OCI-LY7 (cell line): ENCODE results near the gene TAF4. TPM values are rescaled to one million over a fixed set of nuclear protein-coding genes. Genes with fewer than 3 reads are reported as not detected.

Experiments
- BruUV-seq: library from RNA; stranded (reverse); fragments of 400-500 nt; replicated peaks from 2 replicates; lab custom pipeline; 2021; lab: Mats Ljungman, UMichigan
- CTCF ChIA-PET: fragments of 300-600 bp; sonication (Branson Sonifier 250); formaldehyde crosslinking; loops from one replicate; lab custom pipeline; 2022; ENCODE audit warnings: antibody characterized with exemption; ENCODE audit not compliant: unreplicated experiment; lab: Charles Lee
- POLR2A ChIA-PET: fragments of 300-600 bp; sonication (Branson Sonifier 250); formaldehyde crosslinking; loops from one replicate; lab custom pipeline; 2022; ENCODE audit warnings: antibody characterized with exemption; lab: Charles Lee
- DNase-seq: peaks from one replicate; pipeline ENCODE4 v3.0.0-alpha.2; 2015; ENCODE audit warnings: low spot score
- H2AFZ ChIP-seq: fragments of 200-600 bp; sonication (generic), shearing (Covaris generic); 2 replicates; pipeline ENCODE4 v1.6.1; 2014; ENCODE audit warnings: mild to moderate bottlenecking, antibody characterized with exemption, low read length, moderate library complexity
- H3K27ac ChIP-seq: fragments of 200-600 bp; sonication (generic); 2 replicates; pipeline ENCODE4 v1.5.1; 2014; ENCODE audit warnings: mixed run types, low read depth, mild to moderate bottlenecking, moderate library complexity, low read length, inconsistent platforms; ENCODE audit not compliant: poor library complexity, severe bottlenecking
- H3K36me3 ChIP-seq: fragments of 200-600 bp; sonication (generic); 2 replicates; pipeline ENCODE4 v1.6.1; 2014; ENCODE audit warnings: mild to moderate bottlenecking, antibody characterized with exemption, low read length, moderate library complexity, mixed read lengths; ENCODE audit not compliant: insufficient read depth
- H3K4me1 ChIP-seq: fragments of 200-600 bp; sonication (generic); 2 replicates; pipeline ENCODE4 v1.5.1; 2014; ENCODE audit warnings: mild to moderate bottlenecking, low read length; ENCODE audit not compliant: insufficient read depth, poor library complexity, severe bottlenecking
- H3K4me2 ChIP-seq: fragments of 200-600 bp; sonication (generic); 2 replicates; pipeline ENCODE4 v1.6.1; 2014; ENCODE audit warnings: mild to moderate bottlenecking, low read length
- H3K4me3 ChIP-seq: fragments of 200-600 bp; sonication (generic); 2 replicates; pipeline ENCODE4 v1.5.1; 2014; ENCODE audit warnings: mild to moderate bottlenecking, low read depth, low read length; ENCODE audit not compliant: poor library complexity, severe bottlenecking
- H3K79me2 ChIP-seq: fragments of 200-600 bp; sonication (generic); 2 replicates; pipeline ENCODE4 v1.6.1; 2016; ENCODE audit warnings: low read depth, mild to moderate bottlenecking, low read length, moderate library complexity, mixed read lengths; ENCODE audit not compliant: insufficient read depth
- H3K9me2 ChIP-seq: fragments of 200-600 bp; sonication (generic); 2 replicates; pipeline ENCODE4 v1.6.1; 2016; ENCODE audit warnings: mild to moderate bottlenecking, low read length, mixed read lengths; ENCODE audit not compliant: insufficient read depth
- H3K9me3 ChIP-seq: fragments of 200-600 bp; sonication (generic); 2 replicates; pipeline ENCODE4 v1.6.1; 2014; ENCODE audit warnings: mild to moderate bottlenecking, mixed run types, low read length, mixed read lengths
- H4K20me1 ChIP-seq: fragments of 200-600 bp; sonication (generic); 2 replicates; pipeline ENCODE4 v1.6.1; 2014; ENCODE audit warnings: mild to moderate bottlenecking, antibody characterized with exemption, low read length, moderate library complexity, mixed read lengths; ENCODE audit not compliant: insufficient read depth
- CTCF ChIP-seq: fragments of 200-600 bp; sonication (generic); conservative IDR thresholded peaks from 2 replicates; pipeline ENCODE4 v1.5.1; 2014; ENCODE audit warnings: mild to moderate bottlenecking, antibody characterized with exemption, low read length, moderate library complexity, mixed read lengths
- EZH2phosphoT487 ChIP-seq: fragments of 200-600 bp; sonication (generic); IDR thresholded peaks from 2 replicates; pipeline ENCODE4 v1.6.1; 2018; ENCODE audit warnings: low read depth, borderline replicate concordance, mild to moderate bottlenecking, mixed run types, antibody characterized with exemption, low read length, moderate library complexity, mixed read lengths
- intact Hi-C: fragments of 100-400 bp; cut with micrococcal nuclease; formaldehyde crosslinking; loops from one replicate; pipeline ENCODE4 v1.10.0; 2022; ENCODE audit not compliant: unreplicated experiment
- total RNA-seq, 2 experiments: library from RNA; depleted of rRNA in 1 of 2; stranded (reverse); fragments of >200 nt in 1 of 2; shearing (Covaris generic) in 1 of 2; gene quantifications; 2 replicates each; pipeline ENCODE4 v1.2.3, GENCODE V29; 2014 to 2022

The TAF4 gene
- total RNA-seq, 2 experiments from 2014 or later, result 11.2 to 38.9 TPM

- no TSS peak for BruUV-seq
- no peaks in the 10 kb centered on the region for H4K20me1 ChIP-seq
- H3K4me3 ChIP-seq, result no peak overlapping the region
- DNase-seq, result no peak
- H3K4me1 ChIP-seq, result no peaks in the 10 kb centered on the region
- POLR2A ChIA-PET, result interaction anchor here (0.6 kb wide), 1 partner anchor 289 kb away, joined by 6 read pairs; no protein-coding TSS in a partner anchor
- no peak overlapping the region for H3K27ac ChIP-seq
- H3K9me3 ChIP-seq, result peaks cover 12% of the 10 kb centered on the region; the same call in 1 of the 2 replicates
- CTCF ChIA-PET, result interaction anchor here (0.6 kb wide), 1 partner anchor 137 kb away, joined by 11 read pairs; no protein-coding TSS in a partner anchor
- no peak overlapping the region for H2AFZ ChIP-seq
- intact Hi-C loops, result no loop called here
- H3K79me2 ChIP-seq, result no peaks in the 10 kb centered on the region
- no peak overlapping the region for H3K4me2 ChIP-seq
- no peaks in the 10 kb centered on the region for H3K36me3 ChIP-seq
- TF ChIP-seq EZH2phosphoT487 (no peak), CTCF (no peak)
- H3K9me2 ChIP-seq, result no peaks in the 10 kb centered on the region
Observed at GRCh38 chr20:62104791-62105345, 39.2 kb upstream of the TAF4 start.

DNA sequence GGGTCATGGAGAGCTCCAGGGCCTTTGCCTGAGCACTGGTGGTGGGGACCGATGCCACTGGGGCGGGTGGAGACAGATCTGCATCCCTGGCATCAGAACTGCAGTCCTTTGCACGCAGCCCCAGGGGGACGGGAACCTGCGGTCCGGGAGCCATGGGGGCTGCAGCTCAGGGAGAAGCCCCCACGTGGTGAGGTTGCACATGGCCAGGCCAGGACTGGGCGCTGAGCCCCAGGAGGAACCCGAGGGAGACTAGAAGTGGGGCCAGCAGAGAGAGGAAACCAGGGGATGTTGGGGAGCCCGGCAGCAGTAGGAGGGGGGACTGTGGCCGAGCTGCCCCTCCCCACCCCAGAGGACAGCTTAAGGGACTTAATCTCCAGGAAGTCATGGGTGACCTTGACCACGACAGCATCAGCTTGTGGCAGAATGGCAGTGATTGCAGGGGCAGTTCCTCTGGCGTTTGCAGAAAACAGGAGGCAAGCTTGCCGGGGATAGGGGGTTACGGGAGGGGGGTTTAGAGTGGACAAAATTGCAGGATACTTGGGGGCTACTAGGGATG is 38.6 kb upstream of the TAF4 start:
- Histone ChIP-seq H3K9me2 (no peaks in the 10 kb centered on the region), H3K36me3 (no peaks in the 10 kb centered on the region), H3K9me3 (peaks cover 9% of the 10 kb centered on the region; the same call in 1 of the 2 replicates), H2AFZ (no peak overlapping the region), H3K4me1 (no peaks in the 10 kb centered on the region), H3K4me2 (no peak overlapping the region), H4K20me1 (no peaks in the 10 kb centered on the region), H3K79me2 (no peaks in the 10 kb centered on the region), H3K4me3 (no peak overlapping the region), H3K27ac (no peak overlapping the region)
- intact Hi-C loops, result no loop called here
- CTCF ChIA-PET, result interaction anchor here (0.6 kb wide), 1 partner anchor 136 kb away, joined by 11 read pairs; no protein-coding TSS in a partner anchor
- no peak for DNase-seq
- TF ChIP-seq EZH2phosphoT487 (no peak), CTCF (no peak)
- no TSS peak for BruUV-seq
- POLR2A ChIA-PET, result interaction anchor here (0.6 kb wide), 1 partner anchor 288 kb away, joined by 6 read pairs; no protein-coding TSS in a partner anchor
